Urothelium cell line (cell line): ENCODE measurements around the gene CTAGE9.
"Not testable (repeated sequence)": the region's sequence is repeated elsewhere in the genome, so short reads cannot be mapped to it uniquely, and the experiment has no call there.

Experiments used
- DNase-seq: peaks from one replicate; pipeline ENCODE4 v3.0.0; 2011; ENCODE audit warnings: low spot score, mixed read lengths
- FAIRE-seq: peaks from 2 replicates; lab custom pipeline; 2011; peaks lifted over from hg19 to GRCh38; lab: Jason Lieb, UNC

The CTAGE9 gene

GRCh38 chr6:131710917-131711316, at the start of gene CTAGE9:
TSS of gene CTAGE9 (minus strand) at chr6:131711017. CDS start at chr6:131711017, 0 bp downstream.
- not testable (repeated sequence) for FAIRE-seq, DNase-seq

- FAIRE-seq (no peak), DNase-seq (no peak)
Measured at GRCh38 chr6:131758920-131759319, 48.1 kb upstream of the CTAGE9 start.

GRCh38 chr6:131756039-131756438, 45.2 kb upstream of the CTAGE9 start:
- FAIRE-seq: no peak
- DNase-seq: no peak

GRCh38 chr6:131755597-131755996, 44.8 kb upstream of the CTAGE9 start:
- no peak for FAIRE-seq

GRCh38 chr6:131754715-131755567, 44.1 kb upstream of the CTAGE9 start:
- DNase-seq (no peak), FAIRE-seq (no peak)

More at GRCh38 chr6:131755597-131755996, 44.8 kb upstream of the CTAGE9 start:
- no peak for DNase-seq

- FAIRE-seq (no peak), DNase-seq (no peak)
Measured at GRCh38 chr6:131754088-131754487, 43.3 kb upstream of the CTAGE9 start.

- FAIRE-seq, DNase-seq: not testable (repeated sequence)
Measured at GRCh38 chr6:131751012-131751715, 40.3 kb upstream of the CTAGE9 start.

GRCh38 chr6:131749023-131749422, 38.2 kb upstream of the CTAGE9 start:
- DNase-seq: no peak
- FAIRE-seq: no peak

- FAIRE-seq: no peak
- DNase-seq: no peak
Measured at GRCh38 chr6:131747821-131748353, 37.1 kb upstream of the CTAGE9 start.

- no peak for FAIRE-seq
- DNase-seq: no peak
Measured at GRCh38 chr6:131745476-131745875, 34.7 kb upstream of the CTAGE9 start.

GRCh38 chr6:131744432-131745287, 33.8 kb upstream of the CTAGE9 start:
- FAIRE-seq: no peak
- DNase-seq: no peak

- FAIRE-seq: no peak
- DNase-seq: no peak
Measured at GRCh38 chr6:131741688-131742393, 31.0 kb upstream of the CTAGE9 start.

GRCh38 chr6:131740161-131740560, 29.3 kb upstream of the CTAGE9 start:
- DNase-seq (no peak), FAIRE-seq (no peak)

- DNase-seq (no peak), FAIRE-seq (no peak)
Measured at GRCh38 chr6:131739136-131739535, 28.3 kb upstream of the CTAGE9 start.

- DNase-seq (no peak), FAIRE-seq (no peak)
Measured at GRCh38 chr6:131736811-131737210, 26.0 kb upstream of the CTAGE9 start.

- no peak for DNase-seq
- no peak for FAIRE-seq
Measured at GRCh38 chr6:131736003-131736596, 25.3 kb upstream of the CTAGE9 start.

GRCh38 chr6:131733376-131734016, 22.7 kb upstream of the CTAGE9 start:
- peak; percentile 23 for DNase-seq
- FAIRE-seq: no peak

- no peak for DNase-seq
- no peak for FAIRE-seq
Measured at GRCh38 chr6:131731224-131731623, 20.4 kb upstream of the CTAGE9 start.

GRCh38 chr6:131730264-131730663, 19.4 kb upstream of the CTAGE9 start:
- FAIRE-seq: no peak
- no peak for DNase-seq
